ENCODE data around the gene CDCA3.
"Not testable (repeated sequence)": the region's sequence is repeated elsewhere in the genome, so short reads cannot be mapped to it uniquely, and the experiment has no call there.

The CDCA3 gene

GRCh38 chr12:6851153-6851920, at the start of gene CDCA3:
TSS of gene CDCA3 (minus strand) at chr12:6851286. CDS start at chr12:6850952, 334 bp downstream.
- DNase-seq, result peak; percentile 87

GRCh38 chr12:6899837-6900519, 48.9 kb upstream of the CDCA3 start:
- DNase-seq, result peak; percentile 23

GRCh38 chr12:6899427-6899826, 48.3 kb upstream of the CDCA3 start:
- no peak for DNase-seq

- DNase-seq, result no peak
These were observed 45.9 kb upstream of the CDCA3 start for GRCh38 chr12:6896846-6897435.

GRCh38 chr12:6894321-6894720, 43.2 kb upstream of the CDCA3 start:
- DNase-seq, result no peak

GRCh38 chr12:6892683-6893082, 41.6 kb upstream of the CDCA3 start:
- not testable (repeated sequence) for DNase-seq

- no peak for DNase-seq
These were observed 40.5 kb upstream of the CDCA3 start for GRCh38 chr12:6891646-6892001.

GRCh38 chr12:6890789-6891645, 39.9 kb upstream of the CDCA3 start:
- peak; percentile 70 for DNase-seq

- DNase-seq, result not testable (repeated sequence)
These were observed 38.9 kb upstream of the CDCA3 start for GRCh38 chr12:6889775-6890573.

GRCh38 chr12:6888794-6889193, 37.7 kb upstream of the CDCA3 start:
- not testable (repeated sequence) for DNase-seq

- no peak for DNase-seq
These were observed 37.3 kb upstream of the CDCA3 start for GRCh38 chr12:6888360-6888759.

- no peak for DNase-seq
These were observed 36.4 kb upstream of the CDCA3 start for GRCh38 chr12:6887460-6887859.

- not testable (repeated sequence) for DNase-seq
These were observed 35.3 kb upstream of the CDCA3 start for GRCh38 chr12:6886206-6886999.

- DNase-seq, result no peak
These were observed 33.5 kb upstream of the CDCA3 start for GRCh38 chr12:6884539-6884938.

- no peak for DNase-seq
These were observed 32.6 kb upstream of the CDCA3 start for GRCh38 chr12:6883683-6884082.

- DNase-seq, result no peak
These were observed 32.2 kb upstream of the CDCA3 start for GRCh38 chr12:6883252-6883651.

- not testable (repeated sequence) for DNase-seq
These were observed 28.7 kb upstream of the CDCA3 start for GRCh38 chr12:6879824-6880223.

GRCh38 chr12:6874015-6874368, 22.9 kb upstream of the CDCA3 start:
- DNase-seq, result not testable (repeated sequence)

- peak; percentile 71 for DNase-seq
These were observed 22.3 kb upstream of the CDCA3 start, which contains the start of gene SPSB2 for GRCh38 chr12:6873094-6874014. TSS of gene SPSB2 (minus strand) at chr12:6873303. CDS start at chr12:6872901, 402 bp downstream.

Measured in NCI-H748 treated with DMSO at 0.1 percent for 48 hours (cell line).